ENCODE data around the gene UBAP1L.
A peak's percentile ranks its signal among the peaks of the same experiment; 100 is the strongest.
"Not testable (repeated sequence)": the region's sequence is repeated elsewhere in the genome, so short reads cannot be mapped to it uniquely, and the experiment has no call there.

Gene UBAP1L

DNA sequence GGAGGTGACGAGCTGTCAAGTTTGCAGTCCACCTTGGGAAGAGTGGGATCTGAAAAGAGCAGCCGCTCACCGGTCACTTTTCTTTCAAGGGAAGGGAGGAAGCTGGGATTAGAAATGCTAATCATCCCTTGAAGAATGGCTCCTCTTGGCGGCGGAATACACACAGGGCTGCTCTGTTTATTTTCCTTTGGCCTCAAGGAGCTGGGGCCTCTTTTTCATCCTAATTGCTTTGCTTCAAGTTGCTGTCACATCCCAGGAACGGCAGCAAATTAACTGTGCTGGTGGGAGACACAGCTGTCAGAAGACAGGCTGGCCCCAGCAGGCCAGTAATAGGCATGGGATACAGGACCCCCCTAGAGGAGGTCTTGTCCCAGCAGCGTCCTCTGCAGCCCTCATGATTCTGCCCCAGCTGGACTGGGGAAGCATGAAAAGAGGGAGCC, 31.7 kb downstream of the UBAP1L start:
- DNase-seq (ENCODE audit: low spot score) = peak; percentile 74

DNA sequence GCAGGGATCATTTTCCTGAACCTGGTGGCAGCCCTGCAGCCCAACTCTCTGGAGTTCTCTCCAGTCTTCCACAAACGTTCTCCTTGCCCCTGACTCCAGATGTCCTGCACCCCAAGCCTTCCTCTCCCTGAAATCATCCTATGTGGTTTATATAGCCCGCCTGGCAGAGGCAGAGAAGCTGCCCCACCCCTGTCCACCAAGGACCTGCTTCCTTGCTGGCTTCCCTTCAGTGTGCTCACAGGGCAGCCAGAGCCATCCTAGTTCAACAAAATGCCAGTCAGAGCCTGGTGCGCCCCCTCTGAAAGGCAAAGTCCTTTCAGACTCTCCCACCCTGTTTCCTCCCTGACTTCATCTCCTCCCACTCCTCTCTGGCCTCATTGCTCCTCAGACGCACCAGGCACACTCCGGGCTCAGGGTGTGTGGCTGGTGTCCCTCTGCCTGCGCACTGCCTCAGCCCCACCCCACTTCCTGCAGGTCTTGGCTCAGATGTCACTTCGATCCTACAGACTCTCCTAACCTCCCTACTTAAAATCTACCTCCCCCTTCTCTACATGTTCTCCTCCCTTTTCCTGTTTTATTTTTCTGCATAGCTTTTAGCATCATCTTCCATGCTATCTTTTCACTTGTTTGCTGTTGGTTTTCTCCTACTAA, 32.6 kb downstream of the UBAP1L start:
- DNase-seq (ENCODE audit: low spot score) = no peak

DNA sequence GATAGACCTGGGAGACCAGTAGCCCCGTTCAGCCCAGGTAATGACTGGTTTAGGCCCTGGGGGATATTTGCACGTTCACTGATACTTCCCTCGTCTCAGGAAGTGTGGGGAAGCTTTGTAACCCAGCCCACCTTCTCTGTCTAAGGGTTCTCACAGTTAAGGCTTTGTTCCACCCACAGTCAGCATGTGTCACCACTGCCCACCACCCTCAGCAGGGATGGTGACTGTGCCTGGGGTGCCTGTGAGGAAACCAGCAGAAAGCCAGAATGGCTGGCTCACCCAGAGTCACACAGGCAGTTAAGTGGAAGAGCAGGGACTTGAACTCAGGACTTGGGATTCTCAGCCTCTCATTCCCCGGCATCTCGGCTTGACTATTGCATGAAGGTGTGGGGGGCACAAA, 33.2 kb downstream of the UBAP1L start:
- no peak for DNase-seq (ENCODE audit: low spot score)

DNA sequence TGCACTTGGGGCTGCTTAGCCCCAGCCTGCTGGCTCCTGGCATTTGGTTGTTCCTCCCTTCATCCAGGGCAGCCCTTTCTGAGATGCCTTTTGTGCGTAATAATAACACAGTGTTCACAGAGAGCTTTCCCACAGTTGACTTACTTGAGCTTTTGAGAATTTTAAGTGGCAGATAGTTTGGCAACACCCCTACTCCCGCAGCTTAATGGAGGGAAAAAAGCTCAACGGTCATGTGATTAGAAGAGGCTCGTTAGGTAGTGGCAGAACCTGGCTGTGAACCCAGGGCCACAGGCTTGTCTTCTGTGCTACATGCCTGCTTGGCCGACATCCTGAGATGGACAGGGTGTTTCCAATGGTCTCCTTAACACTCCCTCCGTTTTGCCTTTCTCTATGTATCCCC, 33.7 kb downstream of the UBAP1L start:
- DNase-seq (ENCODE audit: low spot score) = peak; percentile 55

DNA sequence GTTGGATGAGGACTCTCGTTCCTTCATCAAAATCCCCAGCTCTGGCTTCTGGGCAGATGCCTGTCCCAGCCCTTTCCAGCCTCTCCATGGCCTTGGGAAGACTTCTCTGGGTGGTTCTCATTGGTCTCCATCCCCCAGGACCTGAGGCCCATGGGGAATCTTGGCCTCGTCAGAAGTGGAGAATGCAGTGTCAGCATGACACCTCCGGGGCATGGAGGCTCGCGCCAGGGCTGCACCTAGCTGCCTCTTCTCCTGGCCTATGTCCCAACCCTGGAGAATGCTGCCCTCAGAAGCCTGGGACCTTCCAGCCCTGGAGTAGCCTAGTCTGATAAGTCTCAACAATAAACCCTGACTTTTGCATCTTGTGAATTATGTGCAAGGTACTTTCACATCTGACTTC, 35.4 kb downstream of the UBAP1L start:
- DNase-seq (ENCODE audit: low spot score) = no peak

DNA sequence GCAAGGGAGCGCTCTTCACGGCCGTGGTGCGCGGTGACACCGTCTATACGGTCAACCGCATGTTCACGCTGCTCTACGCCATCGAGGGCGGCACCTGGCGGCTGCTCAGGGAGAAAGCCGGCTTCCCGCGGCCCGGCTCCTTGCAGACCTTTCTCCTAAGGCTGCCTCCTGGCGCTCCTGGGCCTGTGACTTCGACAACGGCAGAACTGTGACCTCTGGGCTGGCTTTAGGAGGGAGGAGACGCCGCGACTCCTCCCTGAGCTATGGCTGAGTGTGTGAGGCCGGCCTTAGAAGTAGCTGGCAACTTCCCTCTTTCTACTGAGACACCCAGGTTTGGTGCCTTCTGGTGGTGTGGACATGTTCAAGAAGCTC, 37.0 kb downstream of the UBAP1L start:
- no peak for DNase-seq (ENCODE audit: low spot score)

DNA sequence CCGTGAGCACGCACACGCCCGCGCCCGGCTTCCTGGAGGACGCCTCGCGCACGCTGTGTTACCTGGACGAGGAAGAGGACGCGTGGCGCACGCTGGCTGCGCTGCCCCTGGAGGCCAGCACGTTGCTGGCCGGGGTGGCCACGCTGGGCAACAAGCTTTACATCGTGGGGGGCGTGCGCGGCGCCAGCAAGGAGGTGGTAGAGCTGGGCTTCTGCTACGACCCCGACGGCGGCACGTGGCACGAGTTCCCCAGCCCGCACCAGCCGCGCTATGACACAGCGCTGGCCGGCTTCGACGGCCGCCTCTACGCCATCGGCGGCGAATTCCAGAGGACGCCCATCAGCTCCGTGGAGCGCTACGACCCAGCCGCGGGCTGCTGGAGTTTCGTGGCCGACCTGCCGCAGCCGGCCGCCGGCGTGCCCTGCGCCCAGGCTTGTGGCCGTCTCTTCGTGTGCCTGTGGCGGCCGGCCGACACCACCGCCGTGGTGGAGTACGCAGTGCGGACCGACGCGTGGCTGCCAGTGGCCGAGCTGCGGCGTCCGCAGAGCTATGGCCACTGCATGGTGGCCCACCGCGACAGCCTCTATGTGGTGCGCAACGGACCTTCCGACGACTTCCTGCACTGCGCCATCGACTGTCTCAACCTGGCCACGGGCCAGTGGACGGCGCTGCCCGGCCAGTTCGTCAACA, 37.6 kb downstream of the UBAP1L start:
- no peak for DNase-seq (ENCODE audit: low spot score)

DNA sequence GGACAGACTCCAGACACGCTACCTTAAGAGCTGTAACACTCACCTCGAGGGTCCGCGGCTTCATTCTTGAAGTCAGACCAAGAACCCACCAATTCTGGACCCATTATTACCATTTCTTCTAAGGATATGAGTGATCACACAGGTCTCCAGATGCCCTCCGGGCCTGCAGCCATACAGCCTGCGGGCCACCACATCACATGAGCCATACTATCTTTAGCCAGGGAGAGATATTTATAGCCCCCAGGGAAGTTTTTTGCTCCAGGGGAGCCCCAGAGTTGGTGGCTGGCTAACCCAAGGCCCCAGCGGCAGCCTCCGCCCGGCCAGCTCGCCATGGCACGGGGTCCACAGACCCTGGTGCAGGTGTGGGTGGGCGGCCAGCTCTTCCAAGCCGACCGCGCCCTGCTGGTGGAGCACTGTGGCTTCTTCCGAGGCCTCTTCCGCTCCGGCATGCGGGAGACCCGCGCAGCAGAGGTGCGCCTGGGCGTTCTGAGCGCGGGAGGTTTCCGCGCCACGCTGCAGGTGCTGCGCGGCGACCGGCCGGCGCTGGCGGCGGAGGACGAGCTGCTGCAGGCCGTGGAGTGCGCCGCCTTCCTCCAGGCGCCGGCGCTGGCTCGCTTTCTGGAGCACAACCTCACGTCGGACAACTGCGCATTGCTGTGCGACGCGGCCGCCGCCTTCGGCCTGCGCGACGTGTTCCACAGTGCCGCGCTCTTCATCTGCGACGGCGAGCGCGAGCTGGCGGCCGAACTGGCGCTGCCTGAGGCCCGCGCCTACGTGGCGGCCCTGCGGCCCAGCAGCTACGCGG, 38.3 kb downstream of the UBAP1L start, which contains the start of gene KBTBD13:
TSS of gene KBTBD13 (plus strand) at position 261 of the 805 bp plus-strand sequence. CDS start at position 331, 70 bp downstream.
- DNase-seq (ENCODE audit: low spot score) = no peak

DNA sequence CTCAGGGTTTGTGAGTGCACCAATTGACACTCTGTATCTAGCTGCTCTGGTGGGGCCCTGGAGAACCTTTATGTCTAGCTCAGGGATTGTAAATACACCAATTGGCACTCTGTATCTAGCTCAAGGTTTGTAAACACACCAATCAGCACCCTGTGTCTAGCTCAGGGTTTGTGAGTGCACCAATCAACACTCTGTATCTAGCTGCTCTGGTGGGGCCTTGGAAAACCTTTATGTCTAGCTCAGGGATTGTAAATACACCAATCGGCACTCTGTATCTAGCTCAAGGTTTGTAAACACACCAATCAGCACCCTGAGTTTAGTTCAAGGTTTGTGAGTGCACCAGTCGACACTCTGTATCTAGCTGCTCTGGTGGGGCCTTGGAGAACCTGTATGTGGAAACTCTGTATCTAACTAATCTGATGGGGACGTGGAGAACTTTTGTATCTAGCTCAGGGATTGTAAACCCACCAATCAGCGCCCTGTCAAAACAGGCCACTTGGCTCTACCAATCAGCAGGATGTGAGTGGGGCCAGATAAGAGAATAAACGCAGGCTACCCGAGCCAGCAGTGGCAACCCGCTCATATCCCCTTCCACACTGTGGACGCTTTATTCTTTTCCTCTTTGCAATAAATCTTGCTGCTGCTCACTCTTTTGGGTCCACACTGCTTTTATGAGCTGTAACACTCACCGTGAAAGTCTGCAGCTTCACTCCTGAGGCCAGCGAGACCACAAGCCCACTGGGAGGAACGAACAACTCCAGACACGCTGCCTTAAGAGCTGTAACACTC, 39.2 kb downstream of the UBAP1L start:
- DNase-seq (ENCODE audit: low spot score) = not testable (repeated sequence)

DNA sequence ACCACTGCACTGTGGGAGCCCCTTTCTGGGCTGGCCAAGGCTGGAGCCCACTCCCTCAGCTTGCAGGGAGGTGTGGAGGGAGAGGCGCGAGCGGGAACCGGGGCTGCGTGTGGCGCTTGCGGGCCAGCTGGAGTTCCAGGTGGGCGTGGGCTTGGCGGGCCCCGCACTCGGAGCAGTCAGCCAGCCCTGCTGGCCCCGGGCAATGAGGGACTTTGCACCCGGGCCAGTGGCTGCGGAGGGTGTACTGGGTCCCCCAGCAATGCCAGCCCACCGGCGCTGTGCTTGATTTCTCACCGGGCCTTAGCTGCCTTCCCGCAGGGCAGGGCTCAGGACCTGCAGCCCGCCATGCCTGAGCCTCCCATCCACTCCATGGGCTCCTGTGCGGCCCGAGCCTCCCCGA, 40.1 kb downstream of the UBAP1L start:
- not testable (repeated sequence) for DNase-seq (ENCODE audit: low spot score)

DNA sequence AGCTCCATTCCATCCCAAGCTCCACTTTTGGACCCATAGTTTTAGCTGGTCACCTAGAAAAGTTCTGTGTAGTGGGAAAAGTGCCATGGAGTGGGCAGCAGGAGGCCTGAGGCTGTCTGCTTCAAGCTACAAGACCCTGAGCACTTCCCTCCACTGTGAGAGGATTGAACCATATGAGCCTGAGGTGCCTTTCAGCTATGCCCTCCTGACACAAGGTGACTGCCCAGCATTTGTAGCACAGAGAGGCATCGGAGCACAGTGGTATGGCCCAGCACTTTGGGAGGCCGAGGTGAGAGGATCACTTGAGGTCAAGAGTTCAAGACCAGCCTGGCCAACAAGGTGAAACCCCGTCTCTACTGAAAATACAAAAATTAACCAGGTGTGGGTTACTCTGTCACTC, 42.4 kb downstream of the UBAP1L start:
- no peak for DNase-seq (ENCODE audit: low spot score)

DNA sequence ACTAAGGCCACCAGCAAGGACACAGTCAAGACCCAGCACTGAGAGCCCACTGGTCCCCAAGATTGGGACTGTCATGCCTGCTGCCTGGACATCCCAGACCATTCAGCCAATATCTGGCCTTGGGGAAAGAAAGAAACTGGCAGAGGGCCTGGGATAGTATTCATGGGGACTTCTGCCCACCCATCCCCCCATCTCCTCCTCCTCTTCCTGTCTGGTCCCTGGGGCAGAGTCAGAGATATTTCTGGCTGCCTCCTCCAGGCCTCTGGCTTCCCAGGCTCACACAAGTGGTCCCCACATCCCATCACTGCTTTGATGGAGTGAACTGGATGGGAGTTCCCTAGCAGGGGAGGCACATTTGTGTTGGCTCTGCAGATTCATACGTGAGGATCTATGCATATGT, 43.0 kb downstream of the UBAP1L start:
- no peak for DNase-seq (ENCODE audit: low spot score)

DNA sequence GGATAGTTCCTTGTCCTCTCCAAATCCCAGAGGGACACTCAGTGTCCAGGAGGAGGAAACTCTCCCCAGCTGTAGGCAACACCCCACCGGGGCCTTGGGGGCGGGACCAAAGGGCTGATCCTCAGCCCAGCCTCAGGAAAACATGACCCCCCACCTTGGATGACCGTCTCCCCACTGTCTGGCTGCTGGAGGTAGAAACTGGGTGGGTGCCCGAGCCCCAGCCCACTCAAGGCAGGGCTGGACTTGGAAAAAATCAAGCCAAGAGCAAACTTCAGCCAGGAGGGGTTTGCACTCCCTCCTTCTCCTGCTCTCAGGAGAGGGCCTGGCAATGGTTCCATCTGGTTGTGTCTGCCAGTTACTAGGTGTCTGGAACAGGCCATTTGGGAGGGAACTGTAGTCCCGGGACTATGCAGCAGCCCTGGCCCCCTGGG, 43.6 kb downstream of the UBAP1L start:
- no peak for DNase-seq (ENCODE audit: low spot score)

DNA sequence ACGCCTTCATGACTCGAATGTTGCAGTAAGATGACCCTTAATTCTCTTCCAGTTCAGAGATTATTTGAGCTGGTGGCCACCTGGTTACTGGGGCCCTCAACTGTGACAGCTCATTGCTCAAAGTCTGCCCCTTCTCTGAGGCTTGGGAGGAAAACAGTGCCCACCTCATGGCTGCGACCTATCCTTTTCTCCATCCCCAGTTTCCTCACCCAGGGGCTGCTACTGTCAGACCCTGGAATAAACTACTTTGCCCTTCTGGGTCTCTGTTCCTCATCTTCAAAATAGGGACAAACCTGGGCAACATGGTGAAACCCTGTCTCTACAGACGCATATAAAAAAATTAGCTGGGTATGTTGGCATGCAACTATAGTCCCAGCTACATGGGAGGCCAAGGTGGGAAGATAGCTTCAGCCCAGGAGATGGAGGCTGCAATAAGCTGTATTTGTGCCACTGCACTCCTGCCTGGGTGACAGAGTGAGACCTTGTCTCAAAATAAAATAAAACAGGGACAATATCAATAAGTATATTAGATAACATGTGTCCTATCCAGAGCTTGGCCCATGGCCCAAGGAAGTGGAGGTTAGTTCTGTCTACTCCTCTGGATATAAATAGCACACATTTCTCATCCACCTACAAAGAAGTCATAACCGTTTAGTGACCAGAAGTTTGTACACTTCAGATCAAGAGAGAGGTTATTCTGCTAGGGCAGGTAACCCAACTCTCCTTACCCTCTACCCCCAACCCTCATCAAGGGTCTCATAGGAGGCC, 45.0 kb downstream of the UBAP1L start:
- no peak for DNase-seq (ENCODE audit: low spot score)

DNA sequence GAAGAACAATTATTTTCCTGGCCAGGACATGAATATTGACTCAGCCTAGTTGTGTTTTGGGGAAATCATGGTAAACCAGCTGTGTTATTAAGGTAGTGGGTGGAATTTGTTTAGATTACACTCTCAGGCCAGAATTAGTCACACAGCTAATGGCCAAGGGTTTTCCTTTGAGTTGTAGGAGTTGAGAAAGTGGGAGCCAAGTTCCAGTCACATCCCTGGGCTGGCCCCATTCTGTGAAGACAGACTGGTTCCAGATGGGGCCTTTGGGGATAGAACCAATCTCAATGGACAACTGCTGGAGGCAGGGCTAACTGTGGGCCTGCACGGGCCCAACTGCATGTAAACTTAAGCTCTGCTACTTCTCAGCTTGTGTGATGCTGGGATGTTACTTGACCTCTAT, 45.8 kb downstream of the UBAP1L start:
- no peak for DNase-seq (ENCODE audit: low spot score)

DNA sequence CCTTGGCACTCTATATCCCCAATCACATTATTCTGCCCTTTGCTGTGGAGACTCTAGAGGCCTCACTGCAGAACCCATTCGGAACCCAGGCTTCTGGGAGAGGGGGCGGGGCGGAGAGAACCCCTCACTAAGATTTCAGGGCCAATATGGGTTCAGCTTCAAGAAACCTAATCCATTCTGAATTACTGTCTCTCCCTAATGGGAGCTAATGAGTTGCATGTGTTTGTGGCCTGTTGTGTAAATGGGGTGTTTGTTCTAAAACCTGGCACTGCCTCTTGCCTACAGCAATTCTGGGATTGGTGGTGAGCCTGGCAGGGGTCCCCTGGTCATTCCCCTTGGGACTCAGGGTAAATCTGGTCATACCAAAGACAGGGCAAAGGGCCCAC, 46.6 kb downstream of the UBAP1L start:
- no peak for DNase-seq (ENCODE audit: low spot score)

DNA sequence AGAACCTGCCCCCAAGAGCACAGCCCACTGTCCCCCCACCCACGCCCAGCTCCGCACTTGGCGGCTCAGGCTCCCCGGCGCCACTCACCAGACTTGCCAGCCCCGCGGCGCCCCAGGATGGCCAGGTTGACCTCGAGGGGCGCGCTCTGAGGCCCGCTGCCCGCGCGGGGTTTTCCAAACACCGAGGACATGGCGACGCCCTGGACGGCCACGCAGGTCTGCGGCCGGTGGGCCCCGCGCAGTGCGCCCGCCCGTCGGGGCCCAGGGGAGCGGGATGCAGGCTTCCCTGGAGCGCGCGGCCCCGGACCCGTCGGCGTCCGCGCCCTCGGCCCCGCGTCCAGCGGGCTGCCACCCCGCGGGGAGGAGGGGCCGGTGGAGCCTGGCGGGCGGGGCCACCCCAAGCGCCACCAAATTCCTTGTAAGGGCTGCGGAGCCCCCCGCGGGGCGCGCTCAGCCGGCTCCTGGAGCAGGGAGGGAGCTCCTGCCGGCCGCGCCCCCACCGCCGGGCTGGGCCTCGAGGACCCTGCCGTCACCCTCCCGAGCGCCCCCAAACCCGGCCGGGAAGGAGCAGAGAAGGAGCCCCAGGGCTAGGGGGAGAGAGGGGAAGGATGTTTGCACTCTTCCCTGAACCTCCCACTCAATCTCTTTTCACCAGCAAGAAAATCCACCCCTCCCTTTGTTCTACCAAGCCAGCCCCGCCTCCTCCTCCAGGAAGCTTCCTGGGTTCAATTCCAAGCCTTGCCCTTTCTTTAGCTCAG, 47.2 kb downstream of the UBAP1L start, which contains the start of gene RASL12:
TSS of gene RASL12 (minus strand) at position 347 of the 758 bp plus-strand sequence. CDS start at position 191, 156 bp downstream.
- DNase-seq (ENCODE audit: low spot score) = no peak

DNA sequence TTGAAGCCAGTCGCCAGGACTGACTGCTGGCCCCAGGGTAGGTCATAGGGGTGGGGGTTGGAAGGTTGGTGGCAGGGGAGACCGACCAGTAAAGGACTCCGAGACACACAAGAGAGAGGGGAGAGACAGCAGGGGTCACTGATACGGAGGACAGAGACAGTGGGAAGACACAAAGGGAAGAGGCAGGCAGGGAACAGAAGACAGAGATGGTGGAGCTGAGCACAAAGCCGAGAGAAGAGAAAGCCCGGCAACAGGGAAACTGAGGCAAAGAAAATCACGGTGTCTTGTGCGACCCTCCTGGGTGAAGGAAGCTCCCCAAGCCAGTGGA, 47.7 kb downstream of the UBAP1L start:
- DNase-seq (ENCODE audit: low spot score) = no peak

DNA sequence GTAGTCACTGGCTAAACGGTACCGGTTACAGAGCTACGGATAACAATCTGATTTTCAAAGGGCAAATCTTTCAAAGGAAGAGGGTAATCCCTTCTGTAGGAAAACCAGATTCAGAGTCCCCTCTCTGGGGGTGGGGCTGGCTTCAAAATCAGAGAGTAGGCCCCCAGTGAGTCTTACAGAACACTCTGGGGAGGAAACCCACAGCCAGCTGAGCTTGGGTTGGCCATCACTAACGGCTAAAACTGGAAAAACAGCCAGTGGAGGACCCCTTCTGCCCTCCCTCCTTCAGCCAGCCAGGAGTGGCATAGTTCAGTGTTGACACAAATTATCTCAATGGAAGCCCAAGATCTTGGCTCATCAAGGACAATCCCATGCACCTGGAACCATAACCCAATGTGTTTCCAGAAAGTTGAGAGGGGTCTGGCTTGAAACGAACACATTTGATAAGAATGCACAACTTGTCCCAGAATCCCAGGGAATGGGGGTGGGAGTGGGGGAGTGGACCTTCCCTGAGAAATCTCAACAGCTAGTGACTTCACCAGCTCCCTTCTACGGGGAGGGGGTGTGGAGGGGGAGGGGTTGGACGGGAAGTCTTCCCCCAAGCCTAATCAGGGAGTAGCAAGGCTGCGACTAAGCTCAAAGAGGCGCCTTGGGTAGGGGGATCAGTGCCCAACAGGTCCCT, 48.2 kb downstream of the UBAP1L start:
- DNase-seq (ENCODE audit: low spot score) = no peak
